WTC11 (cell line): ENCODE results near the gene TEN1. TPM values are rescaled to one million over a fixed set of nuclear protein-coding genes. Genes with fewer than 3 reads are reported as not detected.

Experiments used
- ATAC-seq: fragments of 200-7000 bp; cut with Tn5 transposase; 2 replicates; pipeline ENCODE4 v1.10.0; 2021; ENCODE audit warnings: mild to moderate bottlenecking, moderate library complexity
- CTCF ChIA-PET: fragments of 300-600 bp; sonication (Branson Sonifier 250); formaldehyde crosslinking; loops from one replicate; lab custom pipeline; 2021; ENCODE audit warnings: antibody characterized with exemption; lab: Charles Lee
- POLR2A ChIA-PET: fragments of 350-600 bp; sonication (Branson Sonifier 250); formaldehyde crosslinking; loops from one replicate; lab custom pipeline; 2021; ENCODE audit warnings: antibody characterized with exemption; lab: Charles Lee
- DNase-seq: peaks from one replicate; pipeline ENCODE4 v3.0.0; 2021; ENCODE audit warnings: low spot score
- H3K27ac Mint-ChIP-seq: 2 replicates; pipeline ENCODE4 v1.8.0; 2021; ENCODE audit warnings: mixed read lengths
- H3K27me3 Mint-ChIP-seq: 2 replicates; pipeline ENCODE4 v1.8.0; 2021; ENCODE audit warnings: low read depth, mild to moderate bottlenecking, moderate library complexity, mixed read lengths
- H3K36me3 Mint-ChIP-seq: 2 replicates; pipeline ENCODE4 v1.8.0; 2021; ENCODE audit warnings: mixed read lengths
- H3K4me1 Mint-ChIP-seq: 2 replicates; pipeline ENCODE4 v1.8.0; 2022; ENCODE audit warnings: mixed read lengths
- H3K4me3 Mint-ChIP-seq: 2 replicates; pipeline ENCODE4 v1.8.0; 2021; ENCODE audit warnings: mild to moderate bottlenecking, moderate library complexity, mixed read lengths
- H3K9me3 Mint-ChIP-seq: 2 replicates; pipeline ENCODE4 v1.8.0; 2021; ENCODE audit warnings: mixed read lengths
- CBFB ChIP-seq: sonication (generic); formaldehyde crosslinking; IDR thresholded peaks from 2 replicates; pipeline ENCODE4 v1.8.1; 2022; ENCODE audit warnings: mild to moderate bottlenecking, low read depth, missing genetic modification reagents
- CREB1 ChIP-seq: sonication (generic); formaldehyde crosslinking; IDR thresholded peaks from 2 replicates; pipeline ENCODE4 v1.8.0; 2023; ENCODE audit warnings: mild to moderate bottlenecking, missing genetic modification reagents
- ELF4 ChIP-seq: sonication (generic); formaldehyde crosslinking; IDR thresholded peaks from 2 replicates; pipeline ENCODE4 v1.8.1; 2022; ENCODE audit warnings: low read depth, mild to moderate bottlenecking, moderate library complexity, missing genetic modification reagents
- ESRRA ChIP-seq: sonication (generic); formaldehyde crosslinking; IDR thresholded peaks from 2 replicates; pipeline ENCODE4 v1.8.1; 2022; ENCODE audit warnings: mild to moderate bottlenecking, missing genetic modification reagents, borderline replicate concordance
- GRHL2 ChIP-seq: fragments of 250-450 bp; sonication (Bioruptor Pico); IDR thresholded peaks from 2 replicates; pipeline ENCODE4 v1.8.0; 2022; ENCODE audit warnings: mild to moderate bottlenecking, moderate library complexity; ENCODE audit not compliant: insufficient replicate concordance, severe bottlenecking
- JAZF1 ChIP-seq: fragments of 250-450 bp; sonication (Bioruptor Pico); IDR thresholded peaks from 2 replicates; pipeline ENCODE4 v1.9.0; 2021; ENCODE audit warnings: moderate library complexity, mild to moderate bottlenecking, inconsistent platforms
- NFE2L1 ChIP-seq: sonication (generic); formaldehyde crosslinking; IDR thresholded peaks from 2 replicates; pipeline ENCODE4 v1.8.1; 2023; ENCODE audit warnings: missing genetic modification reagents
- PRRX2 ChIP-seq: fragments of 250-450 bp; sonication (Bioruptor Pico); IDR thresholded peaks from 2 replicates; pipeline ENCODE4 v1.8.0; 2021; ENCODE audit warnings: mild to moderate bottlenecking
- RORB ChIP-seq: fragments of 250-450 bp; sonication (Bioruptor Pico); IDR thresholded peaks from 2 replicates; pipeline ENCODE4 v1.9.0; 2021; ENCODE audit warnings: mild to moderate bottlenecking
- SMAD4 ChIP-seq: sonication (generic); formaldehyde crosslinking; IDR thresholded peaks from 2 replicates; pipeline ENCODE4 v1.8.0; 2022; ENCODE audit warnings: mild to moderate bottlenecking, missing genetic modification reagents
- TP53 ChIP-seq: sonication (generic); formaldehyde crosslinking; IDR thresholded peaks from 2 replicates; pipeline ENCODE4 v1.8.1; 2023; ENCODE audit warnings: mild to moderate bottlenecking, missing genetic modification reagents
- ZBTB21 ChIP-seq: sonication (generic); formaldehyde crosslinking; IDR thresholded peaks from 2 replicates; pipeline ENCODE4 v1.8.1; 2023; ENCODE audit warnings: mild to moderate bottlenecking, missing genetic modification reagents, borderline replicate concordance
- ZNF232 ChIP-seq: sonication (generic); formaldehyde crosslinking; IDR thresholded peaks from 2 replicates; pipeline ENCODE4 v1.8.0; 2022; ENCODE audit warnings: mild to moderate bottlenecking, missing genetic modification reagents
- total RNA-seq: library from RNA; stranded (reverse); gene quantifications from 3 replicates; pipeline ENCODE4 v1.2.3, GENCODE V29; 2021
- TF ChIP-seq, protein P1 (sequence below): sonication (generic); formaldehyde crosslinking; IDR thresholded peaks from 2 replicates; pipeline ENCODE4 v1.8.1; 2023; ENCODE audit warnings: mild to moderate bottlenecking, moderate library complexity, missing genetic modification reagents
- TF ChIP-seq, protein P2 (sequence below): sonication (generic); formaldehyde crosslinking; IDR thresholded peaks from 2 replicates; pipeline ENCODE4 v1.8.0; 2022; ENCODE audit warnings: mild to moderate bottlenecking, missing genetic modification reagents
- TF ChIP-seq, protein P3 (sequence below): sonication (generic); formaldehyde crosslinking; IDR thresholded peaks from 2 replicates; pipeline ENCODE4 v1.8.1; 2022; ENCODE audit warnings: low read depth, missing genetic modification reagents, borderline replicate concordance
- TF ChIP-seq, protein P4 (sequence below): sonication (generic); formaldehyde crosslinking; IDR thresholded peaks from 2 replicates; pipeline ENCODE4 v1.8.0; 2023; ENCODE audit warnings: mild to moderate bottlenecking, missing genetic modification reagents
- TF ChIP-seq, protein P5 (sequence below): sonication (generic); formaldehyde crosslinking; conservative IDR thresholded peaks from 2 replicates; pipeline ENCODE4 v1.8.1; 2022; ENCODE audit warnings: mild to moderate bottlenecking, missing genetic modification reagents
- TF ChIP-seq, protein P6 (sequence below): sonication (generic); formaldehyde crosslinking; IDR thresholded peaks from 2 replicates; pipeline ENCODE4 v1.8.1; 2022; ENCODE audit warnings: low read depth, mild to moderate bottlenecking, moderate library complexity, missing genetic modification reagents, borderline replicate concordance
- TF ChIP-seq, protein P7 (sequence below): fragments of 250-450 bp; sonication (Bioruptor Pico); IDR thresholded peaks from 2 replicates; pipeline ENCODE4 v1.8.0; 2021; ENCODE audit warnings: mild to moderate bottlenecking

Gene TEN1
- total RNA-seq, 1 experiment from 2014 or later: 15.6 TPM

DNA sequence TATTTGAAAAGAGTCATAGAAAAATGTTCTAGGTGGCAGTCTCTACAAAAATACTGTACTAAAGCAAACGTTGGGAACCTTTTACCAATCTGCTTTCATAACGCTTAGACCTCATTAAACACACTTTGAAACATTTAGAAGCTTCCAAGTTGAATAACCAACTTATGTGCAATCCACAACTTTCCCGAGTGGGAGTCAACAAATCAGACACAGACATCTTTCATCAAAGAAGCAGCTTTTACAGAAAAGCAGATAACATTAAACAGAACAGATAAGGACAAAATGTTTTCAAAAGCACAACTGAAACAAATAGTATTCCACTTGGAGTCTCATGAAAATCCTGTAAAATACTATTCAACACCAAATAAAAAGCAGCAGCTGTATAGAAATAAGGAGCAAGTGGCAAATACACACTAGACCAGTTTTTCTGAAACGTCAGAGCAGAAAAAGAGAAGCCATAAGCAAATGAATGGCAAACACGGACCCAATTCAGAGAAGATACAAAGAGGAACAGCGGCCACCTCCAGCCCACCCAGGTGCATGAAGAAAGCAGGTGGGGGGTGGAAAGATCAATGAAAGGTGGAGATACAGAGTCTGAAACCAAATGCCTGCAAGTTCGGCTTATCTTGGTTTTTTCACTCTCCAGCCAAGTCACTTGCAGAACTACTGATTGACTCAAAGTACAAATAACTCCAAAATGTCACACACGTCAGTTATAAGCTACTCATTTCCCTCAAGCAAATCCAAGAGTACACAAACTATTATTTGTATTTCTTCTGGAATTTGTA is 19.8 kb upstream of the TEN1 start:
- ChIA-PET CTCF (interaction anchor here (1.0 to 2.4 kb wide), 4 partner anchors 31 to 129 kb away, joined by 3 to 6 read pairs (median 4); partner anchors contain the start of genes CDK3 and MRPL38), POLR2A (interaction anchor here (1.2 kb wide), 1 partner anchor 18 kb away, joined by 3 read pairs; the partner anchor contains the start of gene FBF1)
- H3K4me3 Mint-ChIP-seq: peak overlapping the region; percentile 5
- TF ChIP-seq GRHL2 (CRISPR knock-in tag) (no peak), ELF4 (CRISPR knock-in tag) (no peak), PRRX2 (CRISPR knock-in tag) (no peak), TP53 (no peak), ZNF232 (CRISPR knock-in tag) (no peak), SMAD4 (CRISPR knock-in tag) (no peak), NFE2L1 (CRISPR knock-in tag) (no peak), ZBTB21 (CRISPR knock-in tag) (no peak), ESRRA (CRISPR knock-in tag) (no peak), CREB1 (CRISPR knock-in tag) (no peak), RORB (no peak), JAZF1 (CRISPR knock-in tag) (no peak), CBFB (CRISPR knock-in tag) (no peak)
- TF ChIP-seq, protein P1, sequence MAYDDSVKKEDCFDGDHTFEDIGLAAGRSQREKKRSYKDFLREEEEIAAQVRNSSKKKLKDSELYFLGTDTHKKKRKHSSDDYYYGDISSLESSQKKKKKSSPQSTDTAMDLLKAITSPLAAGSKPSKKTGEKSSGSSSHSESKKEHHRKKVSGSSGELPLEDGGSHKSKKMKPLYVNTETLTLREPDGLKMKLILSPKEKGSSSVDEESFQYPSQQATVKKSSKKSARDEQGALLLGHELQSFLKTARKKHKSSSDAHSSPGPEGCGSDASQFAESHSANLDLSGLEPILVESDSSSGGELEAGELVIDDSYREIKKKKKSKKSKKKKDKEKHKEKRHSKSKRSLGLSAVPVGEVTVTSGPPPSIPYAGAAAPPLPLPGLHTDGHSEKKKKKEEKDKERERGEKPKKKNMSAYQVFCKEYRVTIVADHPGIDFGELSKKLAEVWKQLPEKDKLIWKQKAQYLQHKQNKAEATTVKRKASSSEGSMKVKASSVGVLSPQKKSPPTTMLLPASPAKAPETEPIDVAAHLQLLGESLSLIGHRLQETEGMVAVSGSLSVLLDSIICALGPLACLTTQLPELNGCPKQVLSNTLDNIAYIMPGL (CRISPR knock-in tag): no peak
- TF ChIP-seq, protein P2, sequence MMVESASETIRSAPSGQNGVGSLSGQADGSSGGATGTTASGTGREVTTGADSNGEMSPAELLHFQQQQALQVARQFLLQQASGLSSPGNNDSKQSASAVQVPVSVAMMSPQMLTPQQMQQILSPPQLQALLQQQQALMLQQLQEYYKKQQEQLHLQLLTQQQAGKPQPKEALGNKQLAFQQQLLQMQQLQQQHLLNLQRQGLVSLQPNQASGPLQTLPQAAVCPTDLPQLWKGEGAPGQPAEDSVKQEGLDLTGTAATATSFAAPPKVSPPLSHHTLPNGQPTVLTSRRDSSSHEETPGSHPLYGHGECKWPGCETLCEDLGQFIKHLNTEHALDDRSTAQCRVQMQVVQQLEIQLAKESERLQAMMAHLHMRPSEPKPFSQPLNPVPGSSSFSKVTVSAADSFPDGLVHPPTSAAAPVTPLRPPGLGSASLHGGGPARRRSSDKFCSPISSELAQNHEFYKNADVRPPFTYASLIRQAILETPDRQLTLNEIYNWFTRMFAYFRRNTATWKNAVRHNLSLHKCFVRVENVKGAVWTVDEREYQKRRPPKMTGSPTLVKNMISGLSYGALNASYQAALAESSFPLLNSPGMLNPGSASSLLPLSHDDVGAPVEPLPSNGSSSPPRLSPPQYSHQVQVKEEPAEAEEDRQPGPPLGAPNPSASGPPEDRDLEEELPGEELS (CRISPR knock-in tag): no peak
- TF ChIP-seq, protein P3, sequence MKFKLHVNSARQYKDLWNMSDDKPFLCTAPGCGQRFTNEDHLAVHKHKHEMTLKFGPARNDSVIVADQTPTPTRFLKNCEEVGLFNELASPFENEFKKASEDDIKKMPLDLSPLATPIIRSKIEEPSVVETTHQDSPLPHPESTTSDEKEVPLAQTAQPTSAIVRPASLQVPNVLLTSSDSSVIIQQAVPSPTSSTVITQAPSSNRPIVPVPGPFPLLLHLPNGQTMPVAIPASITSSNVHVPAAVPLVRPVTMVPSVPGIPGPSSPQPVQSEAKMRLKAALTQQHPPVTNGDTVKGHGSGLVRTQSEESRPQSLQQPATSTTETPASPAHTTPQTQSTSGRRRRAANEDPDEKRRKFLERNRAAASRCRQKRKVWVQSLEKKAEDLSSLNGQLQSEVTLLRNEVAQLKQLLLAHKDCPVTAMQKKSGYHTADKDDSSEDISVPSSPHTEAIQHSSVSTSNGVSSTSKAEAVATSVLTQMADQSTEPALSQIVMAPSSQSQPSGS: no peak
- TF ChIP-seq, protein P4, sequence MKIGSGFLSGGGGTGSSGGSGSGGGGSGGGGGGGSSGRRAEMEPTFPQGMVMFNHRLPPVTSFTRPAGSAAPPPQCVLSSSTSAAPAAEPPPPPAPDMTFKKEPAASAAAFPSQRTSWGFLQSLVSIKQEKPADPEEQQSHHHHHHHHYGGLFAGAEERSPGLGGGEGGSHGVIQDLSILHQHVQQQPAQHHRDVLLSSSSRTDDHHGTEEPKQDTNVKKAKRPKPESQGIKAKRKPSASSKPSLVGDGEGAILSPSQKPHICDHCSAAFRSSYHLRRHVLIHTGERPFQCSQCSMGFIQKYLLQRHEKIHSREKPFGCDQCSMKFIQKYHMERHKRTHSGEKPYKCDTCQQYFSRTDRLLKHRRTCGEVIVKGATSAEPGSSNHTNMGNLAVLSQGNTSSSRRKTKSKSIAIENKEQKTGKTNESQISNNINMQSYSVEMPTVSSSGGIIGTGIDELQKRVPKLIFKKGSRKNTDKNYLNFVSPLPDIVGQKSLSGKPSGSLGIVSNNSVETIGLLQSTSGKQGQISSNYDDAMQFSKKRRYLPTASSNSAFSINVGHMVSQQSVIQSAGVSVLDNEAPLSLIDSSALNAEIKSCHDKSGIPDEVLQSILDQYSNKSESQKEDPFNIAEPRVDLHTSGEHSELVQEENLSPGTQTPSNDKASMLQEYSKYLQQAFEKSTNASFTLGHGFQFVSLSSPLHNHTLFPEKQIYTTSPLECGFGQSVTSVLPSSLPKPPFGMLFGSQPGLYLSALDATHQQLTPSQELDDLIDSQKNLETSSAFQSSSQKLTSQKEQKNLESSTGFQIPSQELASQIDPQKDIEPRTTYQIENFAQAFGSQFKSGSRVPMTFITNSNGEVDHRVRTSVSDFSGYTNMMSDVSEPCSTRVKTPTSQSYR (CRISPR knock-in tag): no peak
- TF ChIP-seq, protein P5, sequence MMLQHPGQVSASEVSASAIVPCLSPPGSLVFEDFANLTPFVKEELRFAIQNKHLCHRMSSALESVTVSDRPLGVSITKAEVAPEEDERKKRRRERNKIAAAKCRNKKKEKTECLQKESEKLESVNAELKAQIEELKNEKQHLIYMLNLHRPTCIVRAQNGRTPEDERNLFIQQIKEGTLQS (CRISPR knock-in tag): no peak
- TF ChIP-seq, protein P6, sequence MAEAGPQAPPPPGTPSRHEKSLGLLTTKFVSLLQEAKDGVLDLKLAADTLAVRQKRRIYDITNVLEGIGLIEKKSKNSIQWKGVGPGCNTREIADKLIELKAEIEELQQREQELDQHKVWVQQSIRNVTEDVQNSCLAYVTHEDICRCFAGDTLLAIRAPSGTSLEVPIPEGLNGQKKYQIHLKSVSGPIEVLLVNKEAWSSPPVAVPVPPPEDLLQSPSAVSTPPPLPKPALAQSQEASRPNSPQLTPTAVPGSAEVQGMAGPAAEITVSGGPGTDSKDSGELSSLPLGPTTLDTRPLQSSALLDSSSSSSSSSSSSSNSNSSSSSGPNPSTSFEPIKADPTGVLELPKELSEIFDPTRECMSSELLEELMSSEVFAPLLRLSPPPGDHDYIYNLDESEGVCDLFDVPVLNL (CRISPR knock-in tag): no peak
- TF ChIP-seq, protein P7, sequence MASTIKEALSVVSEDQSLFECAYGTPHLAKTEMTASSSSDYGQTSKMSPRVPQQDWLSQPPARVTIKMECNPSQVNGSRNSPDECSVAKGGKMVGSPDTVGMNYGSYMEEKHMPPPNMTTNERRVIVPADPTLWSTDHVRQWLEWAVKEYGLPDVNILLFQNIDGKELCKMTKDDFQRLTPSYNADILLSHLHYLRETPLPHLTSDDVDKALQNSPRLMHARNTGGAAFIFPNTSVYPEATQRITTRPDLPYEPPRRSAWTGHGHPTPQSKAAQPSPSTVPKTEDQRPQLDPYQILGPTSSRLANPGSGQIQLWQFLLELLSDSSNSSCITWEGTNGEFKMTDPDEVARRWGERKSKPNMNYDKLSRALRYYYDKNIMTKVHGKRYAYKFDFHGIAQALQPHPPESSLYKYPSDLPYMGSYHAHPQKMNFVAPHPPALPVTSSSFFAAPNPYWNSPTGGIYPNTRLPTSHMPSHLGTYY (CRISPR knock-in tag): no peak
- H3K27me3 Mint-ChIP-seq: no peaks in the 10 kb centered on the region
- H3K27ac Mint-ChIP-seq: peak overlapping the region; percentile 91
- H3K9me3 Mint-ChIP-seq: no peaks in the 10 kb centered on the region
- peak; percentile 26 for DNase-seq
- peaks cover 22% of the 10 kb centered on the region for H3K36me3 Mint-ChIP-seq
- peaks cover 22% of the 10 kb centered on the region for H3K4me1 Mint-ChIP-seq
- ATAC-seq: peak; percentile 77
